CD14-positive monocyte (primary cell): ENCODE results near the gene RASD2. TPM values are rescaled to one million over a fixed set of nuclear protein-coding genes. Genes with fewer than 3 reads are reported as not detected.

Experiments
- DNase-seq, 3 donors: peaks; one replicate each; pipeline ENCODE4 v3.0.0-alpha.2; 2011 to 2022
- H2AFZ ChIP-seq: 2 replicates; pipeline ENCODE4 v1.6.0; 2012; ENCODE audit warnings: mild to moderate bottlenecking, low read depth, low read length, inconsistent platforms; ENCODE audit not compliant: insufficient read depth, poor library complexity, severe bottlenecking
- H3K27ac ChIP-seq, 2 donors: 1 replicate in 1 of 2; 2 replicates in 1 of 2; pipeline ENCODE4 v1.5.1; 2012 to 2013; ENCODE audit warnings: low read length in 2 of 2, control low read depth in 1 of 2, inconsistent platforms in 1 of 2, low read depth in 1 of 2, mild to moderate bottlenecking in 1 of 2
- H3K27me3 ChIP-seq, 2 donors: one replicate each; pipeline versions ENCODE4 v1.6.0 to v1.6.1; 2011 to 2013; ENCODE audit warnings: low read length in 2 of 2; ENCODE audit not compliant: control insufficient read depth in 2 of 2, insufficient read depth in 2 of 2
- H3K36me3 ChIP-seq, 2 donors: replicated peaks in 1 of 2; 1 replicate in 1 of 2; 2 replicates in 1 of 2; pipeline versions ENCODE4 v1.5.1 to v1.6.1; 2012 to 2013; ENCODE audit warnings: low read length in 2 of 2, control low read depth in 1 of 2, inconsistent platforms in 1 of 2, mild to moderate bottlenecking in 1 of 2; ENCODE audit not compliant: insufficient read depth in 2 of 2, control insufficient read depth in 1 of 2
- H3K4me1 ChIP-seq, 2 donors: 1 replicate in 1 of 2; 2 replicates in 1 of 2; pipeline versions ENCODE4 v1.5.1 to v1.6.1; 2012 to 2013; ENCODE audit warnings: low read length in 2 of 2, control low read depth in 1 of 2, inconsistent platforms in 1 of 2, mild to moderate bottlenecking in 1 of 2, moderate library complexity in 1 of 2; ENCODE audit not compliant: insufficient read depth in 2 of 2, control insufficient read depth in 1 of 2
- H3K4me2 ChIP-seq: replicated peaks from 2 replicates; pipeline ENCODE3; 2012; ENCODE audit warnings: low read length, moderate library complexity, mild to moderate bottlenecking; ENCODE audit not compliant: poor library complexity, severe bottlenecking; ENCODE audit errors: extremely low read depth
- H3K4me3 ChIP-seq, 3 experiments: fragments of 200-600 bp in 1 of 3; sonication (generic) in 1 of 3; replicated peaks in 1 of 3; 1 replicate in 2 of 3; 2 replicates in 1 of 3; pipeline ENCODE4 v1.5.1; 2011 to 2013; ENCODE audit warnings: low read length in 3 of 3, mild to moderate bottlenecking in 3 of 3, control low read depth in 2 of 3, low read depth in 2 of 3, inconsistent platforms in 1 of 3, moderate library complexity in 1 of 3
- H3K79me2 ChIP-seq: 2 replicates; pipeline ENCODE4 v1.6.0; 2012; ENCODE audit warnings: mild to moderate bottlenecking, control low read depth, inconsistent platforms, low read length, moderate library complexity; ENCODE audit not compliant: insufficient read depth
- H3K9ac ChIP-seq: 2 replicates; pipeline ENCODE4 v1.6.0; 2017; ENCODE audit warnings: low read length, mild to moderate bottlenecking; ENCODE audit not compliant: insufficient read depth, poor library complexity, severe bottlenecking
- H3K9me3 ChIP-seq, 2 donors: replicated peaks in 1 of 2; 1 replicate in 1 of 2; 2 replicates in 1 of 2; pipeline versions ENCODE4 v1.5.1 to v1.6.1; 2012 to 2013; ENCODE audit warnings: low read length in 2 of 2, control low read depth in 1 of 2; ENCODE audit not compliant: control insufficient read depth in 1 of 2, insufficient read depth in 1 of 2
- H4K20me1 ChIP-seq: 2 replicates; pipeline ENCODE4 v1.6.0; 2012; ENCODE audit warnings: mild to moderate bottlenecking, low read length, control low read depth, moderate library complexity; ENCODE audit not compliant: insufficient read depth
- H3K27ac Mint-ChIP-seq, 7 donors: one replicate each; pipeline ENCODE4 v1.8.0; 2020; ENCODE audit warnings: mild to moderate bottlenecking in 7 of 7, mixed read lengths in 7 of 7, moderate library complexity in 6 of 7, inconsistent platforms in 2 of 7
- H3K27me3 Mint-ChIP-seq, 3 donors: one replicate each; pipeline ENCODE4 v1.8.0; 2021 to 2022; ENCODE audit warnings: low read depth in 3 of 3, mild to moderate bottlenecking in 3 of 3, mixed read lengths in 3 of 3, moderate library complexity in 3 of 3, inconsistent platforms in 1 of 3
- H3K36me3 Mint-ChIP-seq, 2 donors: one replicate each; pipeline ENCODE4 v1.8.0; 2020; ENCODE audit warnings: mixed read lengths in 2 of 2, inconsistent platforms in 1 of 2, mild to moderate bottlenecking in 1 of 2
- H3K4me1 Mint-ChIP-seq: one replicate; pipeline ENCODE4 v1.8.0; 2020; ENCODE audit warnings: mild to moderate bottlenecking, mixed read lengths
- H3K4me3 Mint-ChIP-seq, 2 donors: one replicate each; pipeline ENCODE4 v1.8.0; 2020; ENCODE audit warnings: mild to moderate bottlenecking in 2 of 2, mixed read lengths in 2 of 2, moderate library complexity in 1 of 2
- H3K9me3 Mint-ChIP-seq, 7 donors: one replicate each; pipeline ENCODE4 v1.8.0; 2020 to 2022; ENCODE audit warnings: mixed read lengths in 7 of 7, mild to moderate bottlenecking in 6 of 7, moderate library complexity in 6 of 7, inconsistent platforms in 2 of 7
- CTCF ChIP-seq: fragments of 200-600 bp; IDR thresholded peaks from one replicate; pipeline ENCODE4 v1.8.0; 2022; ENCODE audit warnings: antibody characterized with exemption, mild to moderate bottlenecking
- WGBS: methylation state at CpG from one replicate; pipeline ENCODE4 v1.1.5; 2013; ENCODE audit warnings: missing lambda C conversion rate; ENCODE audit not compliant: insufficient coverage; 5-methylcytosine and 5-hydroxymethylcytosine counted together
- intact Hi-C, 2 donors: fragments of 100-400 bp; cut with micrococcal nuclease; formaldehyde crosslinking; loops; one replicate each; pipeline versions ENCODE4 v1.15.0 to v1.15.1; 2023
- polyA plus RNA-seq, 3 donors: library from polyadenylated mRNA; depleted of rRNA in 1 of 3; unstranded in 2 of 3; stranded (reverse) in 1 of 3; fragments of 300-500 nt in 2 of 3; fragments of >200 nt in 1 of 3; fragmentation: Illumina TruSeq in 2 of 3; gene quantifications; 1 replicate in 2 of 3; 2 replicates in 1 of 3; pipeline ENCODE4 v1.2.3, GENCODE V29; 2012 to 2021

RASD2 gene
- polyA plus RNA-seq, 3 donors, result 0.29 TPM; not detected in 2

GRCh38 chr22:35534091-35534490 lies 6.5 kb upstream of the RASD2 start:
- Histone ChIP-seq H3K4me1 (peaks cover 22 to 23% of the 10 kb centered on the region in 2 donors), H3K4me3 (no peak overlapping the region), H3K9ac (no peak overlapping the region), H3K27me3 (peaks cover 0 to 7% of the 10 kb centered on the region in 2 donors), H3K4me2 (no peak overlapping the region), H3K36me3 (no peaks in the 10 kb centered on the region), H2AFZ (no peak overlapping the region), H4K20me1 (no peaks in the 10 kb centered on the region), H3K27ac (no peak overlapping the region), H3K79me2 (no peaks in the 10 kb centered on the region), H3K9me3 (peaks cover 0 to 6% of the 10 kb centered on the region in 2 donors)
- Mint-ChIP-seq H3K27me3 (peaks cover 4 to 9% (median 8%) of the 10 kb centered on the region in 3 donors), H3K9me3 (peaks cover 3 to 15% (median 8%) of the 10 kb centered on the region in 7 donors), H3K36me3 (peaks cover 4% of the 10 kb centered on the region in 2 donors), H3K4me3 (no peak overlapping the region), H3K4me1 (peaks cover 25% of the 10 kb centered on the region), H3K27ac (no peak overlapping the region)
- 80% methylated on average over 1 of the region's 3 CpGs for WGBS
- no peak for TF ChIP-seq CTCF
- intact Hi-C loops, result no loop called here
- DNase-seq, result no peak

GRCh38 chr22:35537232-35537631 lies 3.4 kb upstream of the RASD2 start:
- peak; percentile 37 to 62 (median 58) for DNase-seq
- peaks cover 0 to 11% (median 5%) of the 10 kb centered on the region in 7 donors for H3K9me3 Mint-ChIP-seq
- no peak overlapping the region for H3K9ac ChIP-seq
- peaks cover 34% of the 10 kb centered on the region for H3K4me1 Mint-ChIP-seq
- no peak overlapping the region for H3K4me3 ChIP-seq
- intact Hi-C loops, result no loop called here
- no peaks in the 10 kb centered on the region for H4K20me1 ChIP-seq
- no peaks in the 10 kb centered on the region for H3K79me2 ChIP-seq
- H3K27me3 Mint-ChIP-seq, result peaks cover 24 to 35% (median 25%) of the 10 kb centered on the region in 3 donors
- no peak overlapping the region for H3K27ac ChIP-seq
- TF ChIP-seq CTCF, result no peak
- no CpG with 5 or more reads among the region's 7 CpGs for WGBS
- peaks cover 4 to 8% of the 10 kb centered on the region in 2 donors for H3K36me3 Mint-ChIP-seq
- peaks cover 12 to 34% of the 10 kb centered on the region in 2 donors for H3K27me3 ChIP-seq
- peaks cover 36 to 40% of the 10 kb centered on the region in 2 donors for H3K4me1 ChIP-seq
- no peaks in the 10 kb centered on the region for H3K36me3 ChIP-seq
- peaks cover 0 to 6% of the 10 kb centered on the region in 2 donors for H3K9me3 ChIP-seq
- H2AFZ ChIP-seq, result peak overlapping the region; percentile 63
- H3K4me3 Mint-ChIP-seq, result peak overlapping the region in 1 of 2 donors; percentile 7
- H3K4me2 ChIP-seq, result no peak overlapping the region
- H3K27ac Mint-ChIP-seq, result peak overlapping the region in 3 of 7 donors; percentile 41 to 78 (median 73)
